ENCODE data around the gene KLRC3. TPM values are rescaled to one million over a fixed set of nuclear protein-coding genes. Genes with fewer than 3 reads are reported as not detected.
"Not testable (repeated sequence)": the region's sequence is repeated elsewhere in the genome, so short reads cannot be mapped to it uniquely, and the experiment has no call there.

The KLRC3 gene
- polyA plus RNA-seq, 12 donors = 0.26 to 0.73 (median 0.39) TPM; not detected in 7

- DNase-seq = no peak
These were observed 15.6 kb downstream of the KLRC3 start for GRCh38 chr12:10404798-10405197.

- no peak for DNase-seq
These were observed 19.6 kb downstream of the KLRC3 start for GRCh38 chr12:10400829-10401228.

GRCh38 chr12:10398168-10398567, 22.2 kb downstream of the KLRC3 start:
- no peak for DNase-seq

- no peak for DNase-seq
These were observed 23.1 kb downstream of the KLRC3 start for GRCh38 chr12:10397296-10397695.

- DNase-seq = not testable (repeated sequence)
These were observed 24.2 kb downstream of the KLRC3 start for GRCh38 chr12:10396176-10396575.

GRCh38 chr12:10395390-10395998, 24.9 kb downstream of the KLRC3 start:
- no peak for DNase-seq

- DNase-seq = not testable (repeated sequence)
These were observed 25.8 kb downstream of the KLRC3 start for GRCh38 chr12:10394531-10395152.

- DNase-seq = no peak
These were observed 27.1 kb downstream of the KLRC3 start for GRCh38 chr12:10393291-10393690.

- no peak for DNase-seq
These were observed 27.9 kb downstream of the KLRC3 start for GRCh38 chr12:10392394-10392930.

GRCh38 chr12:10390991-10391390, 29.4 kb downstream of the KLRC3 start:
- DNase-seq = not testable (repeated sequence)

- no peak for DNase-seq
These were observed 30.5 kb downstream of the KLRC3 start, which contains the start of gene KLRK1 for GRCh38 chr12:10389904-10390303. TSS of gene KLRK1 (minus strand) at chr12:10390041. CDS start at chr12:10388810, 1,231 bp downstream.

- DNase-seq = no peak
These were observed 31.6 kb downstream of the KLRC3 start for GRCh38 chr12:10388624-10389413.

- not testable (repeated sequence) for DNase-seq
These were observed 32.9 kb downstream of the KLRC3 start for GRCh38 chr12:10387498-10387897.

- no peak for DNase-seq
These were observed 33.5 kb downstream of the KLRC3 start for GRCh38 chr12:10386857-10387256.

GRCh38 chr12:10385166-10385613, 35.2 kb downstream of the KLRC3 start:
- no peak for DNase-seq

- no peak for DNase-seq
These were observed 36.2 kb downstream of the KLRC3 start for GRCh38 chr12:10384191-10384590.

GRCh38 chr12:10381928-10382628, 38.3 kb downstream of the KLRC3 start:
- DNase-seq = no peak

- not testable (repeated sequence) for DNase-seq
These were observed 41.7 kb downstream of the KLRC3 start for GRCh38 chr12:10378737-10379136.

GRCh38 chr12:10374624-10375018, 45.8 kb downstream of the KLRC3 start:
- DNase-seq = no peak

- no peak for DNase-seq
These were observed 47.8 kb downstream of the KLRC3 start for GRCh38 chr12:10372559-10372958.

GRCh38 chr12:10371893-10372535, 48.4 kb downstream of the KLRC3 start:
- not testable (repeated sequence) for DNase-seq

All from muscle of arm (tissue), 12 donors.